NCI-H187 (cell line): ENCODE measurements around the gene MAN1C1.

Experiments used
- DNase-seq, 2 experiments: peaks; one replicate each; lab custom pipeline; 2025; lab: John Stamatoyannopoulos, UW

Gene MAN1C1

DNA sequence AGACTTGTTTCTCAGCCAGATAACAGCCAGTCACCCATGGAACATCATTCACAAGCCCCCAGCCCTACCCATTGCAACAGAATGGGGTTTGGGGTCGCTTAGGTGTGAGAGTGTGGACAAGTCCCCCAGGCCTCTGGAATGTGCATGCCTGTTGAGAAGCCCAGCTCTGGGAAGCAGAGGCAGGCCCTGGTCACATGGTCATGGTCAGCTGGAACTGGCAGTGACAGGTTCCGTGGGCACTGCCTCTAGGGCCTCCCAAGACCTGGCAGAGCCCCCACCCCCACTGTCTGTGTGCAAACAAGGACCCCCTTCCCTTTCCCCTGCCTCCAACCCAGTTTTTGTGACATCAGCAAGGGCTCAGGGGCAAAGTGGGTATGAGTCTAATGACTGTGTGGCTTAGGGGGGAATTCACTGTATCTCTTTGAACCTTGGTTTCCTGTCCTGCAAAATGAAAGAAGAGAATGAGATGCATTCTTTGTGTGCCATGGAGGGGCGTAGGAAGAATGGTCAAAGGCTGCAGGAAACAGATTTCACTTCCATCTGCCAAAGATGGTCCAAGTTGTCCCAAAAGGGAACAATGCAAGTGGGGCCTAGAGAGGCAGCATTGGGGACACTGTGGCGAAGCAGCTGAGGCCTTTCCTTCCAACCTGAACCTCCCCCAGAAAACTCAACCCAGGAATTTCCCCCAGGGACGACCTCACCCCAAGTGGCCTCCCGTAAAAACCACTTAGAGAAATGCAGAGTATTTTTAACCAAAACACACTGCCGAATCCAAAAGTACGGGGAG lies 148.7 kb downstream of the MAN1C1 start:
- DNase-seq, result no peak

DNA sequence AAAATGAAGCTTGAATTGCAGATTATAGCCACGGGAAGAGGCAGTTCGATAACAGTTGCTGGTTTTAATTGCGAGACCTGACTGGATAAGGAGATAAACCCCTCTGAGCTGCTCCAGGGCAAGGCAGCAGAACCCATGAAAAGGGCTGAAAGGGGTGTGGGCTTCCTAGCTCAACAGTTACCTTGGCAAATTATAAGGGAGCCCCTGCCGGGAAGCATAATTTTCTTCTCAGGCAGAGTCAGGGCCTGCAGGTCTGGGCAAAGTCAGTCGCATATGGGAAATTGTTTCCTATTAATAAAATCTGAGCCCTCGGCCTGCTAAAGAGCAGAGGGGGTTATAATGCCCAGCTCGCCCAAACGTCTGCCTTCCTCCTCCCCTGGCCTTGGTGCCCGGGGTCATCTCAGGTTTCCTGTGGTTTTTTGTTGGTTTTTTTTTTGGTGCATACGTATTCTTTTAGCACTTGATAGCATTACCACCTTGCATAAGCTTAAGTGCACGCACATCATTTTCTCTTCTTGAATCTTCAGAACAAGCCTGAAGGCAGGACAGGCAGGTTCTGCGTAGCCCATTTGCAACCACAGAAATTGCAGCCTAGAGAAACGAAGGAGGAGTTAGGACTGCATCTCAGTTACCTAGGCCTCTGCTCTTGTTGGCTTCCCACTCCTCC lies 149.5 kb downstream of the MAN1C1 start:
- DNase-seq, result no peak

DNA sequence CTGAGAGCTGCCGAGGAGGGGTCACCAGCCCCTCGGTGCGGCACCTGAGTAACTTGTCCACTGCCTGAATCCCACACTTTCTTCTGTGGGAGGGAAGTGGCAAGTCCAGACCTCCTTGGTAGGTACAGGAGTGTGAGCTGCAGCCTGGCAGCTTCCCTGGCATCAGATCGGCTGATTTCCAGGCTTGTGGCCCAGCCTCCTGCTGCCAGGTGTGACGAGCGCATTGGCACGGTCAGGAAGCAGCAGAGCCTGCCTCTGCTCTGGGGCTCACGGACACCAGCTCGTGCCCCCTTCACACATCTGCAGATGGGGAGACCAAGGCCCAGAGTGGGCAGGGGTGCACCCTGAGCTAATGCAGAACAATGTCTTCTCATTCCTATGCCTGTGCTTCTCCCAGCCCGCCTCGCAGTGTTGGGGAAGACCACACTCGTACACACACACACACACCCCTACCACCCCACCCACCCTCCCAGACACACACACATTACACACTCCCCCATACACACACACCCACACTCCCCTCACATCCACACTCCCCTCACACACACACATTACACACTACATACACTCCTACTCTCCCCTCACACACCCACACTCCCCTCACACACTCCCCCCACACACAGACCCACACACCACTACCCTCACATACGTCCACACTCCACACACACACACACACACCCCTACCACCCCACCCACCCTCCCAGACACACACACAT lies 150.3 kb downstream of the MAN1C1 start:
- no peak for DNase-seq

DNA sequence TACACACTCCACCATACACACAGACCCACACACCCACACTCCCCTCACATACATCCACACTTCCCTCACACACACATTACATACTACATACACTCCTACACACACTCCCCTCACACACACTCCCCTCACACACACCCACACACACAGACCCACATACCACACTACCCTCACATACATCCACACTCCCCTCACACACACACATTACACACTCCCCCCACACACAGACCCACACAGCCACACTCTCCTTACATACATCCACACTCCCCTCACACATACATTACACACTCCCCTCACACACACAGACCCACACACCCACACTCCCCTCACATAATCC lies 150.8 kb downstream of the MAN1C1 start:
- no peak for DNase-seq

DNA sequence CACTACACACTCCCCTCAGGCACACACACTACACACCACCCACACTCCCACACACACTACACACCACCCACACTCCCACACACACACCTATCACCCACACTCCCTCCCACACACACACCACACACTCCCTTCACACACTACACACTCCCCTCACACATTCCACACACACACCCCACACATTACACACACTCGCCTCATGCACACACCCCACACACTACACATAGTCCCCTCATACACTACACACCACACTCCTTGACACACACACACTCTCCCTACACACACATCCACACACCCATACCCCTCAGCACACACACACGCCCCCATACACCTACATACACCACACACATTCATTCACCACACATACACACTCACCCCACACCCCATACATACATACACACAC lies 152.4 kb downstream of the MAN1C1 start:
- no peak for DNase-seq

DNA sequence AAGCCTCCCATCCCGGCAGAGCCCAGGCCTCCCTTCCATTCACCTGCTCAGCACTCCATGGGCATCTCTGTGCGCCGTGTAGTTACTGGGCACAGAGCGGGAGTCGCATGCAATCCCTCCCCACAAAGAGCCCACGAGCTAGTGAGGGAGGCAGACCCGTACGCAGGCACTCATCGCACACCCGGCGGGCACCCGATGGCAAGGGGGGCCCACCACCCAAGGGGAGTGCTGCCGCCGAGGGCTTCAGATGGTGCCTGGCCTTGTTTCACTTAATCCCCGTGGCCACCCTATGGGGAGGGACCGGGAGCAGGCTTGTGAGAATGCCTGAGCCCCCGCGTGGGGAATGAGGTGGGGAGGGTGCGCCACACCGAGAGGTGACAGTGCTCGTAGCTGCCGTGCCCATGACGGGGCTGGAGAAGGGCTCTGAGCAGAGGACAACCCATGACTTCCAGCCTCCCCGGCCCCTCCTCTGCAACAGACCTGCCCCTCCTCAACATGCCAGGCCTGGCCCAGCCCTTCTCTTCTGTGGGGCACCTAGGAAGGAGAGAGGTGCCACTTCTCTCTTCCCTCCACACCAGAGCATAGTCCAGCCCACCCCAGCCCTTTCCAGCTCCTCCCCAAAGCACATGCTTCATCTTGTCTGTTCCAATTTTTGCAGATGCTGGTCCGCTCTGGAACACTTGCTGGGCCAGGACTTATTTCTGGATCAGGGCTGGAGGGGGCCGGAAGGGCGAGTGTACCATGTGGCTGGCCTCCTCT lies 153.2 kb downstream of the MAN1C1 start:
- no peak for DNase-seq

DNA sequence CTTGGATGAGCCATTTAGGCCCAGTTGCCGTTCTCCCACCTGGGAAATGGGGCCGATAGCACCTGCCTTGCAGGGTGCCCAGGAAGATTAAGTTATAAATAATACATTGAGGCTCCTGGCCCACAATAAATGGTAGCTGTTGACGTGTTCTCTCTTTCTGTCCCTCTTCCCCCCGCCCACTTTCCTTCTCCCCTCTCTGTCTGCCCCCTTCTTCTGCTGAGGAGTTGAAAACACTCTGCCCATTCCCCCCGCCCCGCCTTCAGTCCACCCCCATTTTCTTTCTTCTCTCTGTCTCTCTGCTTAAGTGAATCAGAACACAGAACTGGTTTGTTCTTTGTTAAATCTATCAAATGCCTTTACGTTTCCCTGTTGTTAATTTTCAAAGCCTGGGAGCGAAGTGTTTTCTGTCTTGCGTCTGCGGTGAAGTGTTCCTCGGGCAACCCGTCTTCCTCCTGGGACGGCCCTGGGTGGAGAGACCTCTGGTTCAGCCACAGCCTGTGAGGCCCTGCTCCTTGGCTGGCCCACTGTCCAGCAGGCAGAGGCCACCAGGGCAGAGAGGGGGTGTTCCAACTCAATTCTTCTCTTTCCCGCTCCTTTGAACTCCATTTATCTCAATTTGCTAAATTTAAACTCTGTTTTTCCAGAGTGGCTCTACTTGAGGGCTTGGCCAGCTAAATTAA lies 154.1 kb downstream of the MAN1C1 start:
- no peak for DNase-seq

DNA sequence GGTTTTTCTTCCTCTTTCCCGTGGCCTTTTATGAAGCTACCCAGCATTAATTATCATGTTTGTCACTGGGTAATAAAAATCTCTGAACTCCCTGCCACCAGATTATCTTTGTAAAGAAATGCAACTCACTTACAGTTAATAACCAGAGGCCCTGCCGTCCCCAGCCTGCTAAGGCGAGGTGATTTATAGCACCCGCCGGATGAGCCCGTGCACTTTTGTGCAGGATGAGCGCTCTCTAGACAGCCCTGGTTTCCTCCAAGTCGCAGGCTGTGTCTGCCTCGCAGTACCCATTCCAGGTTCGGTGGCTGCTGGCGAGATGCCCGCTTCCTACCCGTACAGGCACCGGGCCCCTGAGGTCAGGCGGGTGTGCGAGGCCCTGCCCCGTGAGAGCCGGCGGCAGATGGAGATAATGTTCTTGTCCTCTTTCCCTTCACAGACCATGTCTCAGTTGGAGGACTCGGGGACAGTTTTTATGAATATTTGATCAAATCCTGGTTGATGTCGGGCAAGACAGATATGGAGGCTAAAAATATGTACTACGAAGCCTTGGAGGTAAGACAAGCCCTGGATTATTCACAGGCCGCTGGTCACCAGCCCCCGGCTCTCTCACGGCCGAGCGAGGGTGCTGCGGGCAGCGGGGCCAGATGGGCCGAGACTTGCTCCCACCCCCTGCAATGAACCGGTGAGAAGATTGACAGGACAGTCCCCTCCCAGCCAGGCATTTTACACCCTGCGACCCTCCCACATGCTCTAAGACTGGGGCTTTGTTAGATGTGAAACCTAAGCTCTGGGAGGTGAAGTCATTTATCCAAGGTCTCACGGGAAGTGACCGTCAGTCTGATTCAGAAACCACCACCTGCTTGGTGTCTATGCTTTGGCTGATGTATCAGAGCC lies 154.9 kb downstream of the MAN1C1 start:
- no peak for DNase-seq

DNA sequence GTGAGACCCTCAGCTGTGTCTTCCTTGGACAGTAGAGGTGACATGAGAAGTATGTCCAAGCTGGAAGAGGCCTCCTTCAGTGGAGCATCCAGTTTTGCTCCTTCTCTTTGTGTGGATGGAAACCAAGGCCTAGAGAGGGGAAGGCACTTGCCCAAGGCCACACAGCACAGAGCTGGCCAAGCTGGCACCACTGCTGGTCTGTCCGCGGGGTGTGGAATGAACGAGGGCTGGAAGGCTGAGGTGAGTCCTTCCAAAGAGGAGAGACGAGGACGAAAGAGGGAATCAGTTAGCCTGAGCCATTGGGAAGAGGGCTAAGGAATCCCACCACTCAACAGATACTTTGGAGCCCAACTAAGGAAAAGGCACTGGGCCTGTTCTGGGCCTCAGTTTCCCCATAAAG lies 155.6 kb downstream of the MAN1C1 start:
- no peak for DNase-seq

DNA sequence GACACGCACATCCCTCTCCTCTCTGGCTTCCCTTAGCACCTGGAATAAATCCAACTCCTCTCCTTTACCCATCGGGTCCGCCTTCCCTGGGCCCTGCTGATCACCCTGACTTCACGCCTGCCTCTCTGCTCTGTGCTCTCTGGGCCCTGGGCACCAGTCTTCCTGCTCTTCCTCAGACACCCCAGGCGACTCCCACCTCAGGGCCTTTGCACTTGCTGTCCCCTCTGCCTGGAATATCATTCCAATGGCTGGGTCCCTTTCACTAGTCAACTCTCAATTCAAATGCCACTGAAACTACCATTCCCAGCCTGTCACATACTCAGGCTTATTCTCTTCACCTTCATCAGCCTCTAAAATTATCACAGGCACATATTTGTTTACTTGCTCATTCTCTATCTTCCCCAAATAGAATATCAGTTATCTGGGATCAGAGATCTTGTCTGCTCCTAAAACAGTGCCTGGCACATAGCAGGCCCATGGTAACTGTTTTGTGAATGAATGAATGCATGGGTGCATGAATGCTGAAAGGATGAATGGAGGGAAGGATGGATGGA lies 156.2 kb downstream of the MAN1C1 start:
- no peak for DNase-seq

DNA sequence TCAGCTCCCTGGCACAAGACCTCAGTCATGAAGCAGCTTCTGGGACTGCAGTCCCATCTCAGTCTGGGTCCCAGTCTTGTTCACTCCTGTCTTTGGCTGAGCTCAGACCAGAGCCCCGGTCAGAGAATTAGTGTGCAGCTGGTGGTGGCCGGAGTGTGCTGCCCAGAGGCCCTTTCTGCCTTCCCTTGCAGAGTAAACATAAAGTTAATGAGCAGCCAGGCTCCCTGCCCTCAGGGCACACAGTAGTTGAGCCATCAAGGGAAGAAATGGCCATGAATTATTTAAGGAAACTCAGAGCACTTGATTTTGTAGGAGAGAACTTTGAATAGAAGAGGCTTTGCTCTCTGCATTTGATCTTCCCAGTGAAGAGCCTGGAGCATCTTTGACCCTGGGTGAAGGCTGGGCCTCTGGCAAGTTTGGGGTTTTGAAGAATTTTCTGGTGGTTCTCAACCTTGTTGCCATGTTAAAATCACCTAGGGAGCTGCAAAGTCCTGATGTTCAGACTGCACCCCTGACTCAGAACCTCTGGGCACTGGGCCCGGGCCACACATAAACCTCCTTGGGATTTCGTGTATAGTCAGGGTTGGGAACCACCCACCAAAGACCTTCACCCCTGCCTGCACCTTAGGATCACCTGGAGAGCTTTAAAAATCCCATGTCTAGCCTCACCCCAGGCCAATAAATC lies 157.0 kb downstream of the MAN1C1 start:
- DNase-seq, result no peak

DNA sequence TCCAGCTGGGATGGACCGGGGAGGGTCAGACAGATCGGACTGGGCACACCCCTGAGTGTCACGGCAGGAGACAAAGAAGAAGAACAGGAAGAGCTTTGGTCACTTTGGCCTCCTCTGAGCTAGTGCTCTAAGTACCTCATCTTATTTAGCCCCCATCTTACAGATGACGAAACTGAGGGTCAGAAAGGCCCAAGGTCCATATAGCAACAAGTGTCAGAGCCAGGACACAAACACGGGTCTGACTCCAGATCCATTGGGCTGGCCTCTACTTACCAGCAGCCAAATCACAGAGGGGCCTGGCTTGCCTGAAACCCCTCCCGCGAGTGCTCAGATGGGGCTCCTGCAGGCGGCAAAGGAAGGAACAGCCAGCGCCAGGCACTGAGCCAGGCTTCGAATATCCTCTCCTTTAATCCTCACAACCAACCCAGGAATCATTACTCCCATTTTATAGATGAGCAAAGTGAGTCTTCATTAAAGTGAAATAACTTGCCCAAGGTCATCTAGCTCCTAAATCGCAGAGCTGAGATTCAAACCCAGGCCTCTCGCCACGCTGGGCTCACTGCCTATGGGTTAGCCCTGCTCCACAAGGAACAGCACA lies 157.7 kb downstream of the MAN1C1 start:
- DNase-seq, result no peak

DNA sequence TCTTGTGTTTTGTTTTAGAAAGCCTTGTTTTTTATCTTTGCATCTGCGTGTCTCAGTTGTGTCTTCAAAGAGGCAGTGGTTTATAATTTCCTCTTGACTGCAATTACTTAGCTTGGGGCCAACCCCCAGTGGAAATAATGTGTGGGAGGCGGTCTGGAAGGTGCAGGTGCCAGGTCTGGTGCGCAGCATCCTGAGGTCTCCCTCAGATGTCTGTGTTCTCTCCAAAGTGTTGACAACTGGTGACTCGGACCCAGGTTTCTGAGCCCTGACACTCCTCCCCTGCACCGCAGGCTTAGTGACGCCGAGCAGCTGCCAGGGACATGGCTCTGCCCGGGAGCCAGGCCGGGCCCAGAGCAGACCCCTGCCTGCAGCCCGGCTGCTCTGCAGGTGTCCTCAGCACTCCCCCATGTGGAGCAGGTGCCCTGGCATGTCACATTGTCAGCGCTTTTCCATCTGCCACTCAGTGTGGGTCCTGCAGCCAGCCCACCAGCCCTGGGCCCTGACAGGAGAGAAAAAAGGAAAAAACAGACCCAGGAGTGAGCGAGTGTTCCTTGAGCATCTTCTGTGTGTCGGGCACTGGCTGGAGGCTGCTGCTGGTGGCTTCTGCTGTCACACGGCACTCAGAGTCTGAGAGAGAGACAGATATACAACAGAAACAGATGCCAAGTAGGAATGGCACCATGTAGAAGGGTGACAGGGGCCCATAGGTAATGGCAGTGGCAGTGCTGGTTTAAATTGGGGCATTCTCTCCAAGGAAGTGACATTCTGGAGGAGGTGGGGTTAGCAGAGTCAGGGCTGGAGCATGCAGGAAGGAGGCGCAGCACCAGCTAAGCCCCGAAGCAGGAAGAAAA lies 158.6 kb downstream of the MAN1C1 start:
- DNase-seq, result no peak

DNA sequence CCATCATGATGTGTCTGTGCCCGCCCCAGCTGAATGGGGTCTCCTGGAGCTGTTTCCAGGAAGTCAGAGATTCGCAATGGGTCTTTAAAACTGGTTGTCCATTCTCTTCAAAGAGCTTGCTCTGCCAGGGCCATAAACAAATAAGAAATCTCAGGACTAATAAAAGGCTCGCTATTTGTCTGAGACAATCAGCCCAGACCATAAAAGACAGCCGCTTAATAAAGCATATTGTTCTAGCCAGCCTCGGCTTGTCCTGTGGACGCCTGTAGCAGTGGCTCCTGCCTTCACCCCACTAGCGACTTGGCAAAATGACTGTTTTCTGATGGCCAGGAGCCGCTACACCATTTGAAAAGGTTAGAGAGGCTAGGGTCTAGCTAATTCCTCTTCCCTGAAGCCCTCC lies 162.8 kb downstream of the MAN1C1 start:
- no peak for DNase-seq

DNA sequence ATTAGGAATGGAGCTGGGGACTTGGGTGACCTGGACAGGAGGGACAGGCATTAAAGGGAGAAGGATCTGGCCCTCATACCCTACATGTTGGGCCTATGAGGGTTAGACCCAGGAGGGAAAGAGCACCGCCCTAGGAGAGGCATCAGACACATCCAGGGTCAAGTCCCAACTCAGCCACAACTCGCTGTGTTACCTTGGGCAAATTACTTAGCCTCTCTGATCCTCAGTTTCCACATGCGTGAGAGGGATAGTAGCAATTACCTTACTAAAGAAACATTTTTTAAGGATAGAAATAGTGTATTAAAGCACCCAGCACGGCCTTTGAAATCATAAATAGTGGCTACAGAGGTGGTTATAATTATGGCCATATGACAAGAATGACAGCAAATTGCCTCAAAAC lies 163.3 kb downstream of the MAN1C1 start:
- DNase-seq, result no peak

DNA sequence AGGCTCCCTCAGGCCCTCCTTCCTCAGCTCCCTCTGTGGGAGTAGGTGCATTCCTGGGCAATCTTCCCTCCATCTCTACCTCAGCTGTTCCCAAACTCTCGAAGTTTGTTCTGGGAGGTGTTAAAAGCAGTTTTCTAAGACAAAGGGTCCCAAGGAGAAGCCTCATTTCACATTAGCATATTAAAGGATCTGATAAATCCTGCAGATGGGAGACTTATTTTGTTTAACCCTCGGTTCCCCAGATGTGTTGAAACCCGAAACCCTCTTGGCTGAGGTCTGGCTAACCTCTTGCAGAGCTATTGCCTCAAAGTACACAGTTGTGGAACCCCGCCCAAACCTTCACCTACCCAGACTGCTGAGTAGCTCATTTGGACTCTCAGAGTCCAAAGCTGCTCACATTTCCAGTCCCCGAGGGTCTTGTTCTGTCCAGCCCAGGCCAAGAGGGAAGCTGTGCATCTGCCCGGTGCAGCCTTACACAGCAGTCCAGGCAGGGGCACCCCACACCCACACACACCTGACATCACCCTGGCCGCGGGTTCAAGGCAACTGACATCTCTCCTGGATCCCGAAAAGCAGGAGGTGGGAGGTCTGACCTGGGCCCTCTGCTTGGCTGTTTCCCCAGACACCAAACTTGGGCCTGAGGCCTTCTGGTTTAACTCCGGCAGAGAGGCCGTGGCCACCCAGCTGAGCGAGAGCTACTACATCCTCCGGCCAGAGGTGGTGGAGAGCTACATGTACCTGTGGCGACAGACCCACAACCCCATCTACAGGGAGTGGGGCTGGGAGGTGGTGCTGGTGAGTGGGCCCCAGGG lies 163.9 kb downstream of the MAN1C1 start:
- peak in 1 of 2 experiments; percentile 39 for DNase-seq

DNA sequence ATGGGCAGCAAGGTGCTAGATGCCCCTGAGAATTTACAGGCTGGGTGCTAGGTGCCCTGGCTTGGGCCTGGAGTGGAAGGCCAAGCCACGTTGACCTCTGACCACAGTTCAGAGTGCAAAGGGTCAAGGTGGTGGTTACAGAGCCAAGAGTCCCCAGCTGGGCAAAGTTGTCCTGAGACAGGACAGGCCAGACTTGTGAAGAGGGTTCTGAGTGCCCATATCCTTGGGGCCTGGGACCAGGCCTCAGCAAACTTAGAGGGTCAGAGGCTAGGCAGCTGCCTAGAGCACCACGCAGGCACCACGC lies 164.5 kb downstream of the MAN1C1 start:
- DNase-seq, result no peak
